NCI-H2029 (cell line): ENCODE measurements around the gene HTRA1.

Source experiments
- DNase-seq: peaks from one replicate; lab custom pipeline; 2025; lab: John Stamatoyannopoulos, UW

HTRA1 gene

DNA sequence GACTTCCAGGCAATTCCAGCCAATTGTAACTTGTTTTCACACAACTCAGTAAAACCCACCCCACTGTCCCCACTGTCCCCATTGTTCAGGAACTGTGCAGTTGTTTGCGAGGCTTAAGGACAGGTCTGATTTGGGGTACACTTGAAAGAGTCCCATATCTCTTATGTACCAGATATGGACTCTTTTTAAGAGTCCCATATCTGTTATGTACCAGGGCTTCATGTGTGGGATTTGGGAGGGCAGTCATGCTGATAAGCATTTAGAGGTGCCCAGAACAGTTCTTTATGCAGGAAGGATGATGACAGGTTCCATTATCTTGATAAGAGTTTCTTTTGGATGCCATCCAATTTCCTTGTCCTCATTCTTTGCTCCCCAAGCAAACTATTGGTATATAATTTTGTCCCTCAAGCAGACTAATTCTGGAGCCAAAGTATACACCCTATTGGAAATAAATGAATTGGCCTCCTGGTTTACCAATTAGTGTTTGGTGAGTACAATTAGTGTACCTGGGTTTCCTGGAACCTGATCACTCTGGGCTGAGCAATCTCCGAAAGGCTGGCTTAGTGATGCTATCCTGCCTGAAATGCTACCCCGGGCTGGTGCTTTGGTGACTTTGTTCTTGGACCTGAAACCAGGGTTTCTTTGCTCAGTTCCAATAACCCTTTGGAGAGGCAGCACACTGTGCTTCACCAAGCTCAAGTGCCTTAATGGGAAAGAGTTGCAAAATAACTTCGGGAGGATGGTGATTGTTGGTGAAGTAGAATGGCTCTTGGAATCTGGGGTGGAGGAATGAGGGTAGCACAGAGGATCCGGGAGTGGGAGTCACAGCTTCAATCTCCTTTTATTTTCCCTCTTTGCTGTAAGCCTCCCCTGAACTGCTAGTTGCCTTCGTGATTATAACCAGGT is 93.0 kb downstream of the HTRA1 start:
- DNase-seq: peak; percentile 4

DNA sequence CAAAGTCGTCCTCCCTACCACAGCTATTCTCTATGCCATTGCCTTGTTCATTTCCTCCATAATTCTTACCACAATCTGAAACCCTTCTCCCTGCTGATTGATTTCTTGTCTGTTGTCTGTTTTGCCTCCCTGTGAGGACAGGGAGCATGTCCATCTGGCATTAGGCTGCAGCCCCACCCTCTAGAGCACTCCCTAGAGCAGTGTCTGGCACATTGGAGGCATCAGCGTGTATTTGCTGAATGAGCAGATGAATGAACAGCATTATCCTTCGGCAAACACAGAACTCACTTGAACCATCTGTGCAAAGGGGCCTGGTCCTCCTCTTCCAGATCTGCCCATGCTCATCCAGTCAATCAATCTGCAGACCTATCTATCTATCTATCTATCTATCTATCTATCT is 94.1 kb downstream of the HTRA1 start:
- DNase-seq: no peak

DNA sequence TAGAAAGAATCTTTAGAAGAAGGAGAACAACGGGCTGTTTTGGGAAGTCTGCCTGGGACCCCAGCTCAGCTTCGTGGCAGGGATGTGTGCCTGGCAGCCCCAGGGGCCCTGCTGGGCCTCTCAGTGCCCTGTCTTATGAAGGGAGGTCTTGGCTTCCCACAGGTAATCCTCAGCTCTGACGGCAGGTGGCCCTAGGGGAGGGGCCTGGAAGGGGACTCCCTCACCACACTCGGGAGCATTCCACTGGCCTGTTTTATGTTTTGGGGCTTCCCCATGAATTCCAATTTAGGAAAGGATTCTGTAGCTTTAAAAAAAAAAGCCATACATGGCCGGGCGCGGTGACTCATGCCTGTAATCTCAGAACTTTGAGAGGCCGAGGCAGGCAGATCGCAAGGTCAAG is 96.2 kb downstream of the HTRA1 start:
- DNase-seq: no peak

- peak; percentile 23 for DNase-seq
Measured at GRCh38 chr10:122558452-122558851, 97.1 kb downstream of the HTRA1 start.

GRCh38 chr10:122559228-122559627 is 97.9 kb downstream of the HTRA1 start:
- DNase-seq: no peak

DNA sequence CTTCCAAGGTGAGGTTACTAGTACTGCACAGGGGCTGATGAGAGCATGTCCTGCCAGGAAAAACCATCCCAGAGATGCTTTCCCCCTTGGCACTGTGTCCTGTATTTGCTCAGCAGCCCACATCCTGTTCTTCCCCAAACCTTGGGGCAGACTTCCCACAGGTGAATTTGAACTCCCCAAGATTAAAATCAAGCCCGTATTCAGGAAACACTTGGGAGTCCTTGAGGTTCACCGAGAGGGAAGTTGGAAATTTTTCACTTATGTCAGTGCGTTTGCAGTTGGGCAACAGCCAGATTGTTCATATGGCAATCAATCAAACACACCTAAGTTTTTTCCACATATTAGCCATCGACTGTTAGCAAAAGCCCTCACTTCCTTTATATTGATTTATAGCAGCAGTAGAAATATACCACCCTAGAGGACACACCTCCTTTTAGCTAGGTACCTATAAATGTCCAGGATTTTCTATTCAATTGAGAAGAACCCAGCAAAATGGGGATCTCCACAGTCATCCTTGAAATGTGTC is 99.0 kb downstream of the HTRA1 start, which contains the start of gene DMBT1:
DMBT1 (plus strand) TSS at position 476 of the 526 bp plus-strand sequence; CDS start at position 493, 17 bp downstream.
- no peak for DNase-seq

- no peak for DNase-seq
Measured at GRCh38 chr10:122561212-122561611, 99.9 kb downstream of the HTRA1 start.

- no peak for DNase-seq
Measured at GRCh38 chr10:122561792-122562191, 100.4 kb downstream of the HTRA1 start.
